ENCODE measurements around the gene PPP2R3A. TPM values are rescaled to one million over a fixed set of nuclear protein-coding genes. Genes with fewer than 3 reads are reported as not detected.

PPP2R3A gene
- total and polyA plus RNA-seq, 8 donors: 1.3 to 7.0 (median 4.3) TPM

GRCh38 chr3:136193278-136194054 lies 227.9 kb downstream of the PPP2R3A start:
- DNase-seq (no peak), FAIRE-seq (no peak), ATAC-seq (no peak)
- no peaks in the 10 kb centered on the region for H3K36me3 ChIP-seq
- TF ChIP-seq, protein P1, sequence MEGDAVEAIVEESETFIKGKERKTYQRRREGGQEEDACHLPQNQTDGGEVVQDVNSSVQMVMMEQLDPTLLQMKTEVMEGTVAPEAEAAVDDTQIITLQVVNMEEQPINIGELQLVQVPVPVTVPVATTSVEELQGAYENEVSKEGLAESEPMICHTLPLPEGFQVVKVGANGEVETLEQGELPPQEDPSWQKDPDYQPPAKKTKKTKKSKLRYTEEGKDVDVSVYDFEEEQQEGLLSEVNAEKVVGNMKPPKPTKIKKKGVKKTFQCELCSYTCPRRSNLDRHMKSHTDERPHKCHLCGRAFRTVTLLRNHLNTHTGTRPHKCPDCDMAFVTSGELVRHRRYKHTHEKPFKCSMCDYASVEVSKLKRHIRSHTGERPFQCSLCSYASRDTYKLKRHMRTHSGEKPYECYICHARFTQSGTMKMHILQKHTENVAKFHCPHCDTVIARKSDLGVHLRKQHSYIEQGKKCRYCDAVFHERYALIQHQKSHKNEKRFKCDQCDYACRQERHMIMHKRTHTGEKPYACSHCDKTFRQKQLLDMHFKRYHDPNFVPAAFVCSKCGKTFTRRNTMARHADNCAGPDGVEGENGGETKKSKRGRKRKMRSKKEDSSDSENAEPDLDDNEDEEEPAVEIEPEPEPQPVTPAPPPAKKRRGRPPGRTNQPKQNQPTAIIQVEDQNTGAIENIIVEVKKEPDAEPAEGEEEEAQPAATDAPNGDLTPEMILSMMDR (IDR thresholded peaks at IDR 0.05): no peak
- H3K27ac ChIP-seq: peak overlapping the region in 2 of 4 donors; percentile 28 to 100
- 0 to 1% methylated on average over 6 of the region's 6 CpGs for WGBS, 2 donors
- intact Hi-C loops (cut with DNase I): no loop called here
- H3K9me3 ChIP-seq: no peaks in the 10 kb centered on the region
- H3K27me3 ChIP-seq: no peaks in the 10 kb centered on the region
- H3K4me1 ChIP-seq: peaks cover 18 to 43% (median 19%) of the 10 kb centered on the region in 3 donors
- H3K4me3 ChIP-seq: peak overlapping the region; percentile 72 to 94 (median 88)

DNA sequence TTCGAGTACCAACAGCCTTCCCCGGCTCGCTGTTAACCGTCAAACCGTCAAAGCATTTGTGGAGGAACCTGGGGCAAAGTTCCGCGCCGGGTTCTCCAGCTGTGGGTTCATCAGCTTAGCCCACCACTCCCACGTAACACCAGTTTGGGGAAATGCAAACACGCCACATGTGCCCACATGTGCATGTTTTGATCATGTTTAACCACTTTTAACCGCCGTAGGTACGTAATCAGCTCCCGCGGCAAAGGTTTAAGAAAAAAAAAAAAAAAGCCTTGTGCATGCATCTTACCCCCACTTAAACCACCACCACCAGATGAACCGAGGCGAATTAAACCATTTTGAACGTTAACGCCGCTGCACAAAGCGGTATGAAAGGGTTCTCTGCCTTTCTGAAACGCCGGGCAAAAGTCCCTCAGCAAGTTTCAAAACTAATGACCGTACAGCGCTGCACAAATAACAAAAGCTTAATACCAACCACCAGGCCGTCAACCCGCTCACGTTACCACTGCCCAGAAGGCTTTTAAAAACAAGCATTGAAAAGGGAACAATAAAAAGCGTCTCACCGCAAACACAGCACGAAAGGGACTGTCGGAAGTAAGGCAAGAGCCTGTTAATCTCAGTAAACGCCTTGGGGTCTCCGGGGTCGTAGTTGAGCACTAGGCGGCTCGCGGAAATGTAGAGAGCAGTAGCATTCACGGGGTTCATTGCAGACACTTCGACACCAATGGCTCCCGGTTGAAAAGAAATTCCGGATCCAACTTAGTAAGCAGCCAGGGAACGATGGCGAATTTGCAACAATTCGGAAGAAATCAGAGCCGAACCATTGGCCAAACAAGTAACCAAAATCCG lies 229.1 kb downstream of the PPP2R3A start:
- WGBS, 2 donors: 0% methylated on average over 47 of the region's 47 CpGs
- DNase-seq (peak in 2 of 6 donors; percentile 13 to 34), FAIRE-seq (no peak), ATAC-seq (no peak)
- H3K4me1 ChIP-seq: peaks cover 18 to 43% (median 19%) of the 10 kb centered on the region in 3 donors
- no peaks in the 10 kb centered on the region for H3K27me3 ChIP-seq
- H3K27ac ChIP-seq: peak overlapping the region; percentile 99 to 100 (median 100)
- no peaks in the 10 kb centered on the region for H3K36me3 ChIP-seq
- peak overlapping the region; percentile 72 to 94 (median 88) for H3K4me3 ChIP-seq
- intact Hi-C loops (cut with DNase I): no loop called here
- TF ChIP-seq, protein P1 (IDR thresholded peaks at IDR 0.05): no peak
- no peaks in the 10 kb centered on the region for H3K9me3 ChIP-seq

- peak; percentile 29 to 54 (median 44) for ATAC-seq
- Histone ChIP-seq H3K36me3 (no peaks in the 10 kb centered on the region), H3K4me1 (peaks cover 17 to 36% (median 18%) of the 10 kb centered on the region in 3 donors), H3K9me3 (no peaks in the 10 kb centered on the region), H3K27me3 (no peaks in the 10 kb centered on the region), H3K4me3 (peak overlapping the region; percentile 72 to 94 (median 88)), H3K27ac (peak overlapping the region; percentile 99 to 100 (median 100))
- 0% methylated on average over 59 to 103 of the region's 103 CpGs for WGBS, 2 donors
- intact Hi-C loops (cut with DNase I): no loop called here
- TF ChIP-seq, protein P1 (IDR thresholded peaks at IDR 0.05): no peak
- DNase-seq: peak; percentile 60 to 92 (median 78)
- FAIRE-seq: no peak
Measured at GRCh38 chr3:136195258-136196063, 229.9 kb downstream of the PPP2R3A start.

DNA sequence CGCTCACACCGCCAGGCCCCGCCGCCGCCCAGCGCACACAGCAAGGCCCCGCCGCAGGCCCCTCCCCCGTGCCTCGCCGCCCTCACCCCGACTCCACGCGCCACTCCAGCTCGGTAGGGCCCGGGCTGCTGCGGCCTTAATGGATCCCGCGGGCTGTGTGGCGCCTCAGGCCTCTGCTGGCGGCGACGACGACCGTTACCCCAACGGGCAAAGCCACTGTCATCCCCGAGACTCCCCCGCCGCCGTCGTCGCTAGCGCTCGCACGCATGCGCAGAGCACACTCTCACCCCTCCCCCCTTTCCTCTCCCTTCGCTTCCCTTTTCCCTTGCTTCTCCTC lies 230.5 kb downstream of the PPP2R3A start, which contains the start of gene MSL2:
MSL2 (minus strand) TSS at position 272 of the 337 bp plus-strand sequence. CDS start 1,222 bp downstream, outside the sequence.
- TF ChIP-seq, protein P1 (IDR thresholded peaks at IDR 0.05): no peak
- H3K9me3 ChIP-seq: no peaks in the 10 kb centered on the region
- peak within 1 kb of the TSS; percentile 72 to 94 (median 88) for H3K4me3 ChIP-seq
- peak; percentile 46 to 57 (median 48) for ATAC-seq
- peak within 1 kb of the TSS; percentile 99 to 100 (median 100) for H3K27ac ChIP-seq
- DNase-seq: no peak
- peaks cover 16 to 30% (median 18%) of the 10 kb centered on the region in 3 donors for H3K4me1 ChIP-seq
- no peaks in the 10 kb centered on the region for H3K36me3 ChIP-seq
- WGBS, 2 donors: 0 to 1% methylated on average over 28 to 37 of the region's 37 CpGs
- H3K27me3 ChIP-seq: no peaks in the 10 kb centered on the region
- intact Hi-C loops (cut with DNase I): no loop called here
- no peak for FAIRE-seq

All from pancreas (tissue), 10 donors.